ENCODE data around the gene SLC9C1. TPM values are rescaled to one million over a fixed set of nuclear protein-coding genes. Genes with fewer than 3 reads are reported as not detected.

The SLC9C1 gene
- total and polyA plus RNA-seq, 9 donors, result 0.07 to 0.35 (median 0.15) TPM; not detected in 4

GRCh38 chr3:112261742-112262141 lies 32.3 kb downstream of the SLC9C1 start:
- TF ChIP-seq, protein P1, sequence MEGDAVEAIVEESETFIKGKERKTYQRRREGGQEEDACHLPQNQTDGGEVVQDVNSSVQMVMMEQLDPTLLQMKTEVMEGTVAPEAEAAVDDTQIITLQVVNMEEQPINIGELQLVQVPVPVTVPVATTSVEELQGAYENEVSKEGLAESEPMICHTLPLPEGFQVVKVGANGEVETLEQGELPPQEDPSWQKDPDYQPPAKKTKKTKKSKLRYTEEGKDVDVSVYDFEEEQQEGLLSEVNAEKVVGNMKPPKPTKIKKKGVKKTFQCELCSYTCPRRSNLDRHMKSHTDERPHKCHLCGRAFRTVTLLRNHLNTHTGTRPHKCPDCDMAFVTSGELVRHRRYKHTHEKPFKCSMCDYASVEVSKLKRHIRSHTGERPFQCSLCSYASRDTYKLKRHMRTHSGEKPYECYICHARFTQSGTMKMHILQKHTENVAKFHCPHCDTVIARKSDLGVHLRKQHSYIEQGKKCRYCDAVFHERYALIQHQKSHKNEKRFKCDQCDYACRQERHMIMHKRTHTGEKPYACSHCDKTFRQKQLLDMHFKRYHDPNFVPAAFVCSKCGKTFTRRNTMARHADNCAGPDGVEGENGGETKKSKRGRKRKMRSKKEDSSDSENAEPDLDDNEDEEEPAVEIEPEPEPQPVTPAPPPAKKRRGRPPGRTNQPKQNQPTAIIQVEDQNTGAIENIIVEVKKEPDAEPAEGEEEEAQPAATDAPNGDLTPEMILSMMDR (IDR thresholded peaks at IDR 0.05), result no peak
- no peaks in the 10 kb centered on the region for H3K4me1 ChIP-seq (ENCODE audit: insufficient read depth)

DNA sequence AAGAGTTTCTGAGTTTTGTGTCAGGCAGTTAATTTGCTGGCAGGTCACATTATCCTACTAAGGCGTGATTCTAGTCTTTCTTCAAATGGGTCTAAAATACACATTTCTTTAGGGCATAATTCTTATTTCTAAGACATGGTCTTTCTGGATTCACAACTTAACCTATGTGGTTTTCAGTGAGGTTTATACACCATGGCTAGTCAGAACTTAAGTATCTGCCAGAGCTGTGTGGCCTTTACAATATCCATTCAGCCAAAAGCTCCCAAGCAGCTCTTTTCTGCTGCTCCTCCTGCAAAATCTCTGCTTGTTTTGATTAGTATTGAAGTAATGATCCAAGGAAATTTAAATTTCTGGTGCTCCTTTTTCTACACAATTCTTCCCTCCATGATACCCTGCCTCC lies 33.5 kb downstream of the SLC9C1 start:
- no peaks in the 10 kb centered on the region for H3K9me3 ChIP-seq
- intact Hi-C loops (cut with DNase I), result no loop called here
- H3K27ac ChIP-seq, result no peak overlapping the region
- DNase-seq, result no peak
- H3K4me3 ChIP-seq, result no peak overlapping the region
- no peaks in the 10 kb centered on the region for H3K36me3 ChIP-seq
- TF ChIP-seq, protein P1 (IDR thresholded peaks at IDR 0.05), result no peak
- no peak for TF ChIP-seq POLR2A (IDR thresholded peaks at IDR 0.05)
- no peak for TF ChIP-seq EP300 (IDR thresholded peaks at IDR 0.05)
- H3K27me3 ChIP-seq, result no peaks in the 10 kb centered on the region
- H3K4me1 ChIP-seq (ENCODE audit: insufficient read depth), result no peaks in the 10 kb centered on the region
- 85 to 89% (median 89%) methylated on average over 1 of the region's 1 CpG for WGBS, 3 donors

More at GRCh38 chr3:112261742-112262141, 32.3 kb downstream of the SLC9C1 start:
- WGBS, 3 donors, result 86 to 91% (median 86%) methylated on average over 2 of the region's 2 CpGs
- Histone ChIP-seq H3K27me3 (no peaks in the 10 kb centered on the region), H3K27ac (no peak overlapping the region), H3K4me3 (no peak overlapping the region), H3K9me3 (no peaks in the 10 kb centered on the region), H3K36me3 (no peaks in the 10 kb centered on the region)
- intact Hi-C loops (cut with DNase I), result no loop called here
- no peak for DNase-seq

- intact Hi-C loops (cut with DNase I), result no loop called here
- no peak for DNase-seq
- peaks cover 0 to 3% of the 10 kb centered on the region in 2 donors for H3K9me3 ChIP-seq
- H3K4me3 ChIP-seq, result no peak overlapping the region
- H3K27me3 ChIP-seq, result no peaks in the 10 kb centered on the region
- no peak for TF ChIP-seq POLR2A (IDR thresholded peaks at IDR 0.05)
- TF ChIP-seq, protein P1 (IDR thresholded peaks at IDR 0.05), result no peak
- no peak for TF ChIP-seq EP300 (IDR thresholded peaks at IDR 0.05)
- 95 to 97% (median 95%) methylated on average over 2 of the region's 2 CpGs for WGBS, 3 donors
- H3K27ac ChIP-seq, result no peak overlapping the region
- H3K4me1 ChIP-seq (ENCODE audit: insufficient read depth), result no peaks in the 10 kb centered on the region
- no peaks in the 10 kb centered on the region for H3K36me3 ChIP-seq
Measured at GRCh38 chr3:112253301-112253971, 40.6 kb downstream of the SLC9C1 start.

DNA sequence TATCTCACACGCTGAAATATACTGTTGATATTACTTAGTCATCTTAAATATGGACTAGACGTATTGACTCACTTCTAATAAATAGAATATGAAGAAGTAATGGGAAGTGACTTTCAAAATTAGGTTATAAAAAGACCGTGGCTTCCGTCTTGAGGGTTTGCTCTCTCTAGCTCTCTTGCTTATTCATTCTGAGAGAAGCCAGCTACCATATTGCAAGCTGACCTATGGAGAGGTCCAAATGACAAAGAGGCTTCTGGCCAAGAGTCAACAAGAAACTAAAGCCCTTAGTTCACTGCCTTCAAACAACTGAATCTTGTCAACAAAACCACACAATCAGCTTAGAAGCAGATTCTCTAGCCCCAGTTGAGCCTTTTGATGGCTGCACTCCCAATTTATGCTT lies 46.1 kb downstream of the SLC9C1 start:
- WGBS, 3 donors, result 94 to 96% (median 96%) methylated on average over 4 of the region's 4 CpGs
- TF ChIP-seq, protein P1 (IDR thresholded peaks at IDR 0.05), result no peak
- TF ChIP-seq POLR2A (IDR thresholded peaks at IDR 0.05) (no peak), EP300 (IDR thresholded peaks at IDR 0.05) (no peak)
- H3K4me3 ChIP-seq, result no peak overlapping the region
- H3K27ac ChIP-seq, result no peak overlapping the region
- no peaks in the 10 kb centered on the region for H3K4me1 ChIP-seq (ENCODE audit: insufficient read depth)
- H3K36me3 ChIP-seq, result no peaks in the 10 kb centered on the region
- no peak for DNase-seq
- H3K27me3 ChIP-seq, result no peaks in the 10 kb centered on the region
- H3K9me3 ChIP-seq, result peaks cover 0 to 3% of the 10 kb centered on the region in 2 donors
- intact Hi-C loops (cut with DNase I), result no loop called here
